ENCODE data around the gene LRRC61.
A peak's percentile ranks its signal among the peaks of the same experiment; 100 is the strongest.

Gene LRRC61

GRCh38 chr7:150368096-150368883, 45.1 kb downstream of the LRRC61 start, which contains the start of gene REPIN1:
Gene REPIN1, plus strand, starts transcription at chr7:150368822. Its CDS starts 890 bp downstream, at chr7:150369712.
- ChIA-PET CTCF (interaction anchor here (0.8 to 0.9 kb wide), 2 partner anchors 11 to 37 kb away, joined by 3 to 4 read pairs; a partner anchor contains a TSS), POLR2A (interaction anchor here (0.6 to 2.5 kb wide), 9 partner anchors 10 to 55 kb away, joined by 3 to 18 read pairs (median 4); no protein-coding TSS in a partner anchor)
- peak within 1 kb of the TSS; percentile 74 for H3K27ac ChIP-seq (ENCODE audit: extremely low read depth, low read depth, low read length)
- no peaks in the 10 kb centered on the region for H3K9me3 ChIP-seq (ENCODE audit: control insufficient read depth, insufficient read depth, low read depth, low read length)
- H3K4me1 ChIP-seq (ENCODE audit: control insufficient read depth, insufficient read depth, low read length) = no peaks in the 10 kb centered on the region
- peak within 1 kb of the TSS; percentile 89 for H3K4me3 ChIP-seq (ENCODE audit: low read depth, low read length)
- peaks cover 0 to 39% of the 10 kb centered on the region in 2 experiments; a peak in 1 of 3 replicates for H3K36me3 ChIP-seq (ENCODE audit: control insufficient read depth in 2 of 2, insufficient read depth in 1 of 2, low read length in 2 of 2)
- TF ChIP-seq ZNF501 (tag by site-specific recombination; IDR thresholded peaks at IDR 0.05) (peak; percentile 86; the same call in 1 of the 2 replicates), ZSCAN16 (tag by site-specific recombination; IDR thresholded peaks at IDR 0.05) (no peak), ZNF544 (tag by site-specific recombination; IDR thresholded peaks at IDR 0.05) (no peak), ZNF692 (tag by site-specific recombination; IDR thresholded peaks at IDR 0.05) (peak; percentile 69; the same call in 1 of the 2 replicates), ZNF621 (tag by site-specific recombination; IDR thresholded peaks at IDR 0.05) (no peak), OVOL3 (tag by site-specific recombination; IDR thresholded peaks at IDR 0.05) (no peak), ZNF148 (tag by site-specific recombination; IDR thresholded peaks at IDR 0.05; ENCODE audit: borderline replicate concordance) (no peak), IKZF3 (tag by site-specific recombination; IDR thresholded peaks at IDR 0.05) (peak; percentile 61), ZNF670 (tag by site-specific recombination; IDR thresholded peaks at IDR 0.05; ENCODE audit: low read depth) (no peak), FEZF1 (tag by site-specific recombination; IDR thresholded peaks at IDR 0.05) (peak; percentile 41; the same call in 1 of the 2 replicates), ZNF416 (tag by site-specific recombination; IDR thresholded peaks at IDR 0.05) (no peak), ZNF473 (tag by site-specific recombination; IDR thresholded peaks at IDR 0.05) (no peak), ZNF398 (tag by site-specific recombination; IDR thresholded peaks at IDR 0.05) (peak; percentile 77), KLF16 (tag by site-specific recombination; IDR thresholded peaks at IDR 0.05) (0 out of 2 replicates have a peak, but pooled peaks have one; percentile 35), CTCF (tag by site-specific recombination; IDR thresholded peaks at IDR 0.05) (peak; percentile 45; the same call in 1 of the 2 replicates), GLIS1 (tag by site-specific recombination; IDR thresholded peaks at IDR 0.05) (peak; percentile 97; the same call in 1 of the 2 replicates), PRDM2 (tag by site-specific recombination; IDR thresholded peaks at IDR 0.05; ENCODE audit: borderline replicate concordance) (no peak), ZNF221 (tag by site-specific recombination; IDR thresholded peaks at IDR 0.05; ENCODE audit: borderline replicate concordance) (no peak), ZNF549 (tag by site-specific recombination; IDR thresholded peaks at IDR 0.05) (no peak), EGR2 (tag by site-specific recombination; IDR thresholded peaks at IDR 0.05; ENCODE audit: low read depth) (no peak)
